Measurements from ENCODE around the gene DUSP1. TPM values are rescaled to one million over a fixed set of nuclear protein-coding genes. Genes with fewer than 3 reads are reported as not detected.
A peak's percentile ranks its signal among the peaks of the same experiment; 100 is the strongest.

The DUSP1 gene
- total and polyA plus RNA-seq, 2 donors (not counting 3 experiments of a cell fraction or from before 2014, with no cell fraction given), result 36.1 to 196 TPM

- no peaks in the 10 kb centered on the region for H3K9me1 ChIP-seq (replicated peaks; ENCODE audit: control insufficient read depth, extremely low read depth, insufficient read depth, low read length)
- no peaks in the 10 kb centered on the region for H3K9me3 ChIP-seq (replicated peaks; ENCODE audit: control insufficient read depth, insufficient read depth, low read length)
- CTCF ChIA-PET, result interaction anchor here (1.1 to 1.7 kb wide), 2 partner anchors 10 to 12 kb away, joined by 4 to 6 read pairs; partner anchors contain the start of gene DUSP1
- H3K4me1 ChIP-seq (ENCODE audit: control insufficient read depth, extremely low read depth, insufficient read depth, low read length), result peaks cover 18% of the 10 kb centered on the region
- dilution Hi-C loops (cut with MboI; ENCODE audit: extremely low pct_ligation_motif_present, low sequenced_read_pairs) (no loop called here), intact Hi-C loops (cut with micrococcal nuclease) (no loop called here)
- no peaks in the 10 kb centered on the region for H4K20me1 ChIP-seq (replicated peaks; ENCODE audit: control insufficient read depth, extremely low read depth, insufficient read depth, low read length)
- POLR2A ChIA-PET, result no interaction called here
- no peaks in the 10 kb centered on the region for H3K27me3 ChIP-seq (ENCODE audit: control insufficient read depth in 2 of 2, insufficient read depth in 2 of 2, low read length in 2 of 2)
- H2AFZ ChIP-seq (ENCODE audit: low read depth, low read length), result no peak overlapping the region
- H3K4me2 ChIP-seq (ENCODE audit: insufficient read depth, low read length), result no peak overlapping the region
- no peaks in the 10 kb centered on the region for H3K79me2 ChIP-seq (ENCODE audit: control insufficient read depth, insufficient read depth, low read length)
- FAIRE-seq (peak; percentile 59), DNase-seq (ENCODE audit: low read depth, low spot score) (peak; percentile 38)
- TF ChIP-seq FOS (IDR thresholded peaks at IDR 0.05; ENCODE audit: borderline replicate concordance, insufficient read depth, low read length), result peak; percentile 60
- TF ChIP-seq POLR2AphosphoS5 (IDR thresholded peaks at IDR 0.05; ENCODE audit: insufficient read depth, low read depth, low read length), result no peak
- no peak for TF ChIP-seq MYC (IDR thresholded peaks at IDR 0.05; ENCODE audit: low read depth, low read length)
- peak; percentile 57 for TF ChIP-seq JUN (IDR thresholded peaks at IDR 0.05; ENCODE audit: borderline replicate concordance, insufficient read depth, insufficient read length, low read depth)
- peak; percentile 78 for TF ChIP-seq GATA2 (IDR thresholded peaks at IDR 0.05; ENCODE audit: insufficient read depth, insufficient read length, low read depth, low read length)
- no peak for TF ChIP-seq POLR2A (IDR thresholded peaks at IDR 0.05; ENCODE audit: low read depth, low read length)
- TF ChIP-seq, protein P1, sequence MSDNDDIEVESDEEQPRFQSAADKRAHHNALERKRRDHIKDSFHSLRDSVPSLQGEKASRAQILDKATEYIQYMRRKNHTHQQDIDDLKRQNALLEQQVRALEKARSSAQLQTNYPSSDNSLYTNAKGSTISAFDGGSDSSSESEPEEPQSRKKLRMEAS (IDR thresholded peaks at IDR 0.05; ENCODE audit: insufficient read depth, insufficient read length), result no peak
- TF ChIP-seq, protein P2, sequence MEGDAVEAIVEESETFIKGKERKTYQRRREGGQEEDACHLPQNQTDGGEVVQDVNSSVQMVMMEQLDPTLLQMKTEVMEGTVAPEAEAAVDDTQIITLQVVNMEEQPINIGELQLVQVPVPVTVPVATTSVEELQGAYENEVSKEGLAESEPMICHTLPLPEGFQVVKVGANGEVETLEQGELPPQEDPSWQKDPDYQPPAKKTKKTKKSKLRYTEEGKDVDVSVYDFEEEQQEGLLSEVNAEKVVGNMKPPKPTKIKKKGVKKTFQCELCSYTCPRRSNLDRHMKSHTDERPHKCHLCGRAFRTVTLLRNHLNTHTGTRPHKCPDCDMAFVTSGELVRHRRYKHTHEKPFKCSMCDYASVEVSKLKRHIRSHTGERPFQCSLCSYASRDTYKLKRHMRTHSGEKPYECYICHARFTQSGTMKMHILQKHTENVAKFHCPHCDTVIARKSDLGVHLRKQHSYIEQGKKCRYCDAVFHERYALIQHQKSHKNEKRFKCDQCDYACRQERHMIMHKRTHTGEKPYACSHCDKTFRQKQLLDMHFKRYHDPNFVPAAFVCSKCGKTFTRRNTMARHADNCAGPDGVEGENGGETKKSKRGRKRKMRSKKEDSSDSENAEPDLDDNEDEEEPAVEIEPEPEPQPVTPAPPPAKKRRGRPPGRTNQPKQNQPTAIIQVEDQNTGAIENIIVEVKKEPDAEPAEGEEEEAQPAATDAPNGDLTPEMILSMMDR (IDR thresholded peaks at IDR 0.05; ENCODE audit: extremely low read depth in 1 of 2, insufficient read depth in 1 of 2, low read depth in 1 of 2, low read length in 2 of 2), result no peak
- peak overlapping the region; percentile 5 for H3K27ac ChIP-seq (ENCODE audit: insufficient read depth, low read depth, low read length)
- H3K36me3 ChIP-seq (ENCODE audit: control insufficient read depth in 2 of 2, extremely low read depth in 1 of 2, insufficient read depth in 2 of 2, low read length in 2 of 2), result no peaks in the 10 kb centered on the region
- no peak overlapping the region for H3K9ac ChIP-seq (replicated peaks; ENCODE audit: extremely low read depth, insufficient read depth, low read length)
- no peak overlapping the region for H3K4me3 ChIP-seq (replicated peaks in 1 of 3; ENCODE audit: insufficient read depth in 1 of 3, low read depth in 1 of 3, low read length in 3 of 3)
- no TSS peak for BruUV-seq (replicated peaks)
Measured at GRCh38 chr5:172782169-172783039, 11.4 kb upstream of the DUSP1 start.
